ENCODE measurements around the gene WDFY4. TPM values are rescaled to one million over a fixed set of nuclear protein-coding genes. Genes with fewer than 3 reads are reported as not detected.

Gene WDFY4
- total and polyA plus RNA-seq, 9 of the 15 experiments (the other 6 are each of a cell fraction or from before 2014, with no cell fraction given), result 0.01 to 0.02 (median 0.01) TPM; not detected in 6

- no peak overlapping the region for H3K4me2 ChIP-seq (ENCODE audit: insufficient read depth, low read length)
- H2AFZ ChIP-seq (ENCODE audit: low read depth, low read length), result no peak overlapping the region
- ATAC-seq, result no peak
- H4K20me1 ChIP-seq (replicated peaks; ENCODE audit: control insufficient read depth, insufficient read depth, low read length), result no peaks in the 10 kb centered on the region
- FAIRE-seq, result no peak
- H3K4me3 ChIP-seq, result no peak overlapping the region
- peaks cover 0 to 16% of the 10 kb centered on the region in 2 experiments; a peak in 3 of 5 replicates for H3K27me3 ChIP-seq (ENCODE audit: control insufficient read depth in 2 of 2, insufficient read depth in 2 of 2, low read length in 2 of 2)
- H3K4me1 ChIP-seq (replicated peaks in 1 of 2; ENCODE audit: control insufficient read depth in 2 of 2, insufficient read depth in 2 of 2, low read length in 2 of 2), result no peaks in the 10 kb centered on the region
- in situ Hi-C loops (cut with MboI) (no loop called here), intact Hi-C loops (cut with micrococcal nuclease) (no loop called here)
- H3K27ac ChIP-seq (ENCODE audit: extremely low read depth, low read depth, low read length), result no peak overlapping the region
- BruUV-seq (replicated peaks), result no TSS peak
- no peaks in the 10 kb centered on the region for H3K9me1 ChIP-seq (ENCODE audit: control insufficient read depth, insufficient read depth, low read length)
- CTCF ChIA-PET (ENCODE audit: low intra/inter-chr PET ratio), result no interaction called here
- DNase-seq (ENCODE audit: extremely low read depth in 1 of 4, low spot score in 3 of 4), result no peak
- TF ChIP-seq TCF15 (CRISPR knock-in tag; IDR thresholded peaks at IDR 0.05) (no peak), SMARCB1 (IDR thresholded peaks at IDR 0.05; ENCODE audit: insufficient read length, low read depth) (no peak), FOS (IDR thresholded peaks at IDR 0.05; ENCODE audit: extremely low read depth, insufficient read length) (no peak), TEAD2 (tag; IDR thresholded peaks at IDR 0.05) (no peak), OTX1 (CRISPR knock-in tag; IDR thresholded peaks at IDR 0.05) (no peak), ZKSCAN1 (IDR thresholded peaks at IDR 0.05; ENCODE audit: low read depth, low read length) (no peak), RB1 (IDR thresholded peaks at IDR 0.05; ENCODE audit: low read depth) (no peak), STAT6 (CRISPR knock-in tag; IDR thresholded peaks at IDR 0.05) (no peak)
- no peaks in the 10 kb centered on the region for H3K9me3 ChIP-seq (replicated peaks; ENCODE audit: control insufficient read depth, insufficient read depth, low read depth, low read length)
- no peak overlapping the region for H3K9ac ChIP-seq (ENCODE audit: insufficient read depth in 1 of 2, low read depth in 2 of 2, low read length in 2 of 2)
- POLR2A ChIA-PET, result no interaction called here
- 4% methylated on average over 2 of the region's 2 CpGs for whole genome bisulfite sequencing (ENCODE audit: insufficient coverage, low coverage, missing lambda C conversion rate)
- no peaks in the 10 kb centered on the region for H3K36me3 ChIP-seq (ENCODE audit: control insufficient read depth, insufficient read depth, low read length)
- H3K79me2 ChIP-seq (ENCODE audit: control insufficient read depth, insufficient read depth, low read length), result no peaks in the 10 kb centered on the region
These were observed 97.7 kb downstream of the WDFY4 start for GRCh38 chr10:48782386-48782785.
